PC-9 (cell line): ENCODE data around the gene CDKN3. TPM values are rescaled to one million over a fixed set of nuclear protein-coding genes. Genes with fewer than 3 reads are reported as not detected.
"Not testable (repeated sequence)": the region's sequence is repeated elsewhere in the genome, so short reads cannot be mapped to it uniquely, and the experiment has no call there.

Source experiments
- BruUV-seq: library from RNA; stranded (reverse); fragments of 400-500 nt; replicated peaks from 2 replicates; lab custom pipeline; 2021; lab: Mats Ljungman, UMichigan
- CTCF ChIA-PET: fragments of 300-600 bp; sonication (Branson Sonifier 250); formaldehyde crosslinking; loops from one replicate; lab custom pipeline; 2022; ENCODE audit warnings: antibody characterized with exemption; lab: Charles Lee
- POLR2A ChIA-PET: fragments of 300-600 bp; sonication (Branson Sonifier 250); formaldehyde crosslinking; loops from one replicate; lab custom pipeline; 2022; ENCODE audit warnings: antibody characterized with exemption; ENCODE audit not compliant: unreplicated experiment; lab: Charles Lee
- DNase-seq, 2 experiments: peaks; one replicate each; pipeline versions ENCODE4 v3.0.0 to v3.0.0-alpha.2; 2015 to 2022; ENCODE audit warnings: mixed read lengths in 1 of 2
- H2AFZ ChIP-seq: fragments of 200-600 bp; sonication (generic); 2 replicates; pipeline ENCODE4 v1.8.1; 2017; ENCODE audit warnings: antibody characterized with exemption
- H3F3A ChIP-seq: fragments of 200-600 bp; sonication (generic); 2 replicates; pipeline ENCODE4 v1.8.1; 2017; ENCODE audit warnings: antibody characterized with exemption, mild to moderate bottlenecking, low read depth; ENCODE audit not compliant: insufficient read depth
- H3K27ac ChIP-seq: fragments of 200-600 bp; sonication (generic); 2 replicates; pipeline ENCODE4 v1.6.1; 2016; ENCODE audit warnings: mixed run types
- H3K27me3 ChIP-seq: fragments of 200-600 bp; sonication (generic); 2 replicates; pipeline ENCODE4 v1.6.1; 2016; ENCODE audit warnings: low read depth, mixed run types; ENCODE audit not compliant: insufficient read depth
- H3K36me3 ChIP-seq: fragments of 200-600 bp; sonication (generic); 2 replicates; pipeline ENCODE4 v1.6.1; 2016; ENCODE audit warnings: low read depth, mixed run types
- H3K4me1 ChIP-seq: fragments of 200-600 bp; sonication (generic); replicated peaks from 2 replicates; pipeline ENCODE4 v1.6.1; 2016; ENCODE audit warnings: mixed run types; ENCODE audit not compliant: insufficient read depth
- H3K4me2 ChIP-seq: fragments of 200-600 bp; sonication (generic); 2 replicates; pipeline ENCODE4 v1.6.1; 2017; ENCODE audit warnings: mixed run types
- H3K4me3 ChIP-seq: fragments of 200-600 bp; sonication (generic); 2 replicates; pipeline ENCODE4 v1.6.1; 2016; ENCODE audit warnings: mixed run types
- H3K79me2 ChIP-seq: fragments of 200-600 bp; sonication (generic); 2 replicates; pipeline ENCODE4 v1.6.1; 2017; ENCODE audit warnings: low read depth, mixed run types
- H3K9me2 ChIP-seq: fragments of 200-600 bp; sonication (generic); 2 replicates; pipeline ENCODE4 v1.8.1; 2017; ENCODE audit warnings: mild to moderate bottlenecking; ENCODE audit not compliant: insufficient read depth
- H3K9me3 ChIP-seq: fragments of 200-600 bp; sonication (generic); 2 replicates; pipeline ENCODE4 v1.8.1; 2016; ENCODE audit warnings: low read depth; ENCODE audit not compliant: insufficient read depth
- H4K20me1 ChIP-seq: fragments of 200-600 bp; sonication (generic); 2 replicates; pipeline ENCODE4 v1.8.1; 2017; ENCODE audit not compliant: insufficient read depth
- CTCF ChIP-seq: fragments of 200-600 bp; sonication (generic); conservative IDR thresholded peaks from 2 replicates; pipeline ENCODE4 v1.6.1; 2017; ENCODE audit warnings: mixed run types, antibody characterized with exemption, mild to moderate bottlenecking, moderate library complexity
- EZH2 ChIP-seq: fragments of 200-600 bp; sonication (generic); IDR thresholded peaks from 2 replicates; pipeline ENCODE4 v1.8.0; 2017; ENCODE audit warnings: antibody characterized with exemption, low read depth
- intact Hi-C: fragments of 100-400 bp; cut with micrococcal nuclease; formaldehyde crosslinking; loops from one replicate; pipeline ENCODE4 v1.10.0; 2022; ENCODE audit not compliant: unreplicated experiment
- total RNA-seq: library from RNA; stranded (reverse); gene quantifications from 2 replicates; pipeline ENCODE4 v1.2.3, GENCODE V29; 2021

The CDKN3 gene
- total RNA-seq, 1 experiment from 2014 or later, result 105 TPM

GRCh38 chr14:54380558-54380957, 16.2 kb upstream of the CDKN3 start:
- H2AFZ ChIP-seq, H3K4me2 ChIP-seq, H3K4me1 ChIP-seq, H3K27me3 ChIP-seq, intact Hi-C loops, CTCF ChIA-PET, H4K20me1 ChIP-seq, H3K27ac ChIP-seq, POLR2A ChIA-PET, H3K4me3 ChIP-seq, H3K79me2 ChIP-seq, DNase-seq, H3K36me3 ChIP-seq, BruUV-seq, H3K9me3 ChIP-seq, H3K9me2 ChIP-seq, H3F3A ChIP-seq: not testable (repeated sequence)

GRCh38 chr14:54381821-54382220, 15.0 kb upstream of the CDKN3 start:
- H3K9me3 ChIP-seq, result no peaks in the 10 kb centered on the region
- H3K79me2 ChIP-seq, result no peaks in the 10 kb centered on the region
- TF ChIP-seq CTCF (no peak), EZH2 (no peak)
- H3K4me1 ChIP-seq, result no peaks in the 10 kb centered on the region
- no peak overlapping the region for H3K4me3 ChIP-seq
- H4K20me1 ChIP-seq, result no peaks in the 10 kb centered on the region
- no peak overlapping the region for H3K27ac ChIP-seq
- no peaks in the 10 kb centered on the region for H3K9me2 ChIP-seq
- DNase-seq, result no peak
- POLR2A ChIA-PET, result interaction anchor here (0.6 kb wide), 1 partner anchor 704 kb away, joined by 3 read pairs; no protein-coding TSS in a partner anchor
- intact Hi-C loops, result no loop called here
- H3F3A ChIP-seq, result no peaks in the 10 kb centered on the region
- no peak overlapping the region for H3K4me2 ChIP-seq
- CTCF ChIA-PET, result no interaction called here
- no peaks in the 10 kb centered on the region for H3K27me3 ChIP-seq
- H3K36me3 ChIP-seq, result no peaks in the 10 kb centered on the region
- no peak overlapping the region for H2AFZ ChIP-seq
- BruUV-seq, result no TSS peak

- Histone ChIP-seq H3K4me2 (no peak overlapping the region), H3K27me3 (no peaks in the 10 kb centered on the region), H3K4me1 (no peaks in the 10 kb centered on the region), H3K4me3 (no peak overlapping the region), H3K9me2 (no peaks in the 10 kb centered on the region), H3K27ac (no peak overlapping the region), H3K79me2 (no peaks in the 10 kb centered on the region), H3K36me3 (no peaks in the 10 kb centered on the region), H4K20me1 (no peaks in the 10 kb centered on the region), H3F3A (no peaks in the 10 kb centered on the region), H2AFZ (no peak overlapping the region), H3K9me3 (no peaks in the 10 kb centered on the region)
- BruUV-seq, result no TSS peak
- no peak for TF ChIP-seq EZH2
- no peak for TF ChIP-seq CTCF
- CTCF ChIA-PET, result no interaction called here
- intact Hi-C loops, result no loop called here
- POLR2A ChIA-PET, result no interaction called here
- no peak for DNase-seq
Observed at GRCh38 chr14:54383835-54384234, 13.0 kb upstream of the CDKN3 start.

- no peak overlapping the region for H2AFZ ChIP-seq
- H4K20me1 ChIP-seq, result no peaks in the 10 kb centered on the region
- H3K9me3 ChIP-seq, result no peaks in the 10 kb centered on the region
- no peaks in the 10 kb centered on the region for H3K27me3 ChIP-seq
- intact Hi-C loops, result no loop called here
- H3K4me1 ChIP-seq, result no peaks in the 10 kb centered on the region
- H3F3A ChIP-seq, result no peaks in the 10 kb centered on the region
- TF ChIP-seq EZH2, result no peak
- TF ChIP-seq CTCF, result no peak
- no peaks in the 10 kb centered on the region for H3K79me2 ChIP-seq
- no TSS peak for BruUV-seq
- no peaks in the 10 kb centered on the region for H3K9me2 ChIP-seq
- no peak for DNase-seq
- no peaks in the 10 kb centered on the region for H3K36me3 ChIP-seq
- H3K4me3 ChIP-seq, result no peak overlapping the region
- no peak overlapping the region for H3K27ac ChIP-seq
- H3K4me2 ChIP-seq, result no peak overlapping the region
- ChIA-PET POLR2A (no interaction called here), CTCF (interaction anchor here (0.7 kb wide), 1 partner anchor 121 kb away, joined by 3 read pairs; no protein-coding TSS in a partner anchor)
Observed at GRCh38 chr14:54385556-54385955, 11.3 kb upstream of the CDKN3 start.
